T1000 (cell line): ENCODE results near the gene CDC42EP2.

ENCODE experiments used
- DNase-seq: peaks from one replicate; lab custom pipeline; 2025; ENCODE audit warnings: mixed read lengths; lab: John Stamatoyannopoulos, UW

The CDC42EP2 gene, protein sequence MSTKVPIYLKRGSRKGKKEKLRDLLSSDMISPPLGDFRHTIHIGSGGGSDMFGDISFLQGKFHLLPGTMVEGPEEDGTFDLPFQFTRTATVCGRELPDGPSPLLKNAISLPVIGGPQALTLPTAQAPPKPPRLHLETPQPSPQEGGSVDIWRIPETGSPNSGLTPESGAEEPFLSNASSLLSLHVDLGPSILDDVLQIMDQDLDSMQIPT

DNA sequence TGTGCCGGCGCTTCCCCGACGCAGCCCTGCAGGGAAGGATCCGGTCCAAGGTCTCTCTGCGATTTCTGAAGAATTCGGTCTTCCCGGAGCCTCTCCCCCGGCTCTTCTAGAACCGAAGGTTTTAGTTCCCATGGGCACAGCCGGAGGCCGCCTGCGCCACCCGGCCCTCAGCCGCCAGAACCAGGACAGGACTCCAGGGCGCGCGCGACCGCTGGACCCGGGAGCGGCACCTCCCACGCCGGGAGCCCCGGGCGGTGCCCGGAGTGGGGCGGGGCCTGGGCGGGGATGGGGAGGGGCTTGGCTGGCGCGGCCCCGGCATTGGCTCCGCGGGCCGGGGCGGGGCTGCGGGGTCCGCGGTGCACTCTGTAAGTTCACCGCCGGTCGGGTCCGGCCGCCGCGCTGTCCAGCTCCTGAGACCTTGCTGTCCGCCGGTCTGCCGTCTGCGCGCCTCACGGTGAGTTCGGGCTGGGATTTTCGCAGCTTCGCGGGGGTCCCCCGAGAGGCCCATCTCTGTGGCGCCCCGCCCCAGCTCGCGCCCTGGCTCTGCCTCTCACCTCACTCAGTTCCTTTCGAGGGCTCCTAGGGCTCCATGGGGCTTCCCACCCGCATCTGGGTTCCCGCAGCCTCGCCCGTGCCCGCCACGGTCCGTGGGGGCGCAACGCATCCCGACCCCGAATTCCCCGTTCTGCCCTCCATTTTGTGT is at the start of gene CDC42EP2:
Gene CDC42EP2, plus strand, starts transcription at position 366 of the 703 bp plus-strand sequence. CDS start 6,033 bp downstream, outside the sequence.
- peak; percentile 80 for DNase-seq

DNA sequence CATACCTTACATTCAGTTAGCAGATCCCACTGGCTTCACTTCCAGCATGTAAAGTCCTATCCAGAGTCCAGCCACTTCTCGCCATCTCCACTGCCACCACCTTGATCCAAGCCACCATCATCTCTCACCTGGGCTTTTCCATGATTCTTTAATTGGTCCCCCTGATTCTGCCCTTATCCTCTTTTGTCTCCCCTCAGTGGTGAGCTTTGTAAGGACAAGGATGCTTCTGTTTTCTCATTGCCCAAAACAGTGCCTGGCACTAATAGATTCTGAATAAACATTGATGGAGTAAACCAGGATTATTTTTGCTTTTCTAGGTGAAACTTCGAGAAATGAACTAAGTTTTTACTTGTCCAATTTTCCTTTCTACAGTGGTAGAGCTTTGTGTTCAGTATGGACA is 48.5 kb upstream of the CDC42EP2 start:
- DNase-seq, result no peak

DNA sequence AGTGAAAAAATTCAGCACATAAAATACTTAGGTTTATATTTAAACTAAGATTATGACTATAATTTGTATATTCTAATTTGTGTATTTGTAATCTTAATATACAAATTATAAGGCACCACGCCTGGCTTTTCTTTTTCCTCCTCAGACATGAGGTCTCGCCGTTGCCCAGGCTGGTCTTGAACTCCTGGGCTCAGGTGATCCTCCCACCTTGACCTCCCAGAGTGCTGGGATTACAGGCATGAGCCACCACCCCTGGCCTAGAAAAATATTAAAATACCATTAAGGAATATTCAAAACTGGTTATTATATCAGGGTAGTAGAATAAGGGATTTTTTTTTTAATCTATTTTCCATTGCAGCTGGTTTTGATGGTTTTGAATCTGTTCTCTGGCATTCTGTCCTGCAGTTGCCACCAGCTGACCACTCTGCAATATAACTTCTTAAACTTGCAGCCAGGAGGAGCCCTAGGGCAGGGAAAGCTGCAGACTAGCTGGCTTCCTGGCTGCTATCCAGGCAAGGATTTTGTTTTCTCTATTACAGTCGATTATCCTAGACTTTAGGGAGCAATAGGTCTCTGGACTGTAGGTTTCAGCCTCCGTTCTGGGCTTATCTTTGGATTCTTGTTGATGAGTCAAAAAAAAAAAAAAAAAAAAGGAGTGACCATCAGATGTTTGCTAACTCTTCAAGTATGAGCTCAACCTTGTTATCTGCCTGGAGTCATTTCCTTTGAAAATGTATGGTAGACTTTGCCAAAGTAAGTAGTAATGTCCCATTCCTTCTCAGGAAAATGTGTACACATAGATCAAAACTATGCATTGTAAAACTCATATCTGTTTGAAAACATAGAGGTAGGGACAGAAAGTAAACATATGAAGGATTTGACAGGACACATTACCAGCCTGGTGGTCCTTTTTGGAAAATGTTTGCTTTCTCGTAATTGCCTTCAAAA is 39.7 kb upstream of the CDC42EP2 start:
- DNase-seq, result peak; percentile 76

DNA sequence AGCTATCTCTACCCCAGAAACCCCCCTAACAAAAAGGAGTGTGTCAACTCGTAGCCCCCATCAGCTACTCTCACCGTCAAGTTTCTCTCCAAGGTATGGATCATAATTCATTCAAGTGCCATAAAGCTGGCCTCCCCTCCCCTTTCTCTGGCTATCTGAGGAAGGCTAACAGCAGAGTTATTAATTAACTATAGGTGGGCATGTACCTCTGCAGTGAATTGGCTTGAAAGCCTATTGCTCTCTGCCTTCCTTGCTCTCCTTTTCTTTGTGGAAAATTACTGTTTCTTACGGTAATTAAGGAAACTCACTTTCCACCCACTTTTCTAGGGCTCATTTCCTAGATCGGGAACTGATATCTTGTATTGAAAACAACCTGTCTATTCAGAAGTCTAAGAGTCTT is 38.8 kb upstream of the CDC42EP2 start:
- no peak for DNase-seq

DNA sequence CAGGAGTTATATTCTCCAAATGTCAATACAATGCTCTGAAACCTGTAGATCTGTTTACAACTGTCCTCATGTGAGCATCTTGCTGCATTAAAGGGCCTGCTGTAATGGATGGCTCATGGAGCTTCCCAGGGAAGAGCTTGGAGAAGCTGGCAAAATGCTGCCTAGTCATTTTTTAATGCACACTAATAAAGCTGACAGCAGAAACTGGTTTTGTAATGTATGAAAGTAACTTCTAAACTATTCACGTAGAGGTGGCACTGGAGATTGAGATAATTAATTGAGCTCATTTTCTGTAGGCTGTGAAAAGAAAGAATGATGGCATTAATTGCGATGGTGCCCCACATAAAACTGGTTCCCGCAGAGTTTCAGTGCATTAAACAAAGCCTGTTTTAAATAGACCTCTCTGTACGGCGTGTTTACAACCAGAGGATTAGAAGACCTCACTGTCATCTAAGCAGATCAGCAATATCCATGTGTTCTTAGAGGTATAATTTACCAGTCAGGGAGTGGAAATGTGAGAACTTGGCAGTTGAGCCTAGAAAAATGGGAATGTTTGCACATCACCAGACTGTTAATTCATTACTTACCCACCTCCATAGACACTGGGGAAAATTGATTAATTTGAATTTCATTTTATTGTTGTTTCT is 36.9 kb upstream of the CDC42EP2 start:
- DNase-seq, result no peak

DNA sequence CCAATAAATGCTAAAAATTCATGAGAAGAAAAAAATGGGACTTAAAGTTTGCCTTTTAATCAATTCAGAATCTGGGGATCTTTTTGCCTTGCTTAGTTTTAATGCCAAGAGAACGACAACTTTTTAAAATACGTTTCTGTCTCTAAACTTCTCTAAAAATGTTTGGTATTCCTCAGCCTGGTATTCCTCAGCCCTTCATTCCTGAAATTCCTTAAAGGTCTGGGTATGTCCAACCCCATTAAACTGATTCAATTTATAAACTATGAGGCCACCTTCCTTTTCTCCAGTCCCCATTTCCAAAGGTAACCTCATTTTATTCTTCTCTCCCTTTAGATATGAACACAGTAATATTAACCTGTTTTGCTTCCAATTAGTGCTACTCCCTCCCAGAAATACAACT is 36.3 kb upstream of the CDC42EP2 start:
- no peak for DNase-seq

DNA sequence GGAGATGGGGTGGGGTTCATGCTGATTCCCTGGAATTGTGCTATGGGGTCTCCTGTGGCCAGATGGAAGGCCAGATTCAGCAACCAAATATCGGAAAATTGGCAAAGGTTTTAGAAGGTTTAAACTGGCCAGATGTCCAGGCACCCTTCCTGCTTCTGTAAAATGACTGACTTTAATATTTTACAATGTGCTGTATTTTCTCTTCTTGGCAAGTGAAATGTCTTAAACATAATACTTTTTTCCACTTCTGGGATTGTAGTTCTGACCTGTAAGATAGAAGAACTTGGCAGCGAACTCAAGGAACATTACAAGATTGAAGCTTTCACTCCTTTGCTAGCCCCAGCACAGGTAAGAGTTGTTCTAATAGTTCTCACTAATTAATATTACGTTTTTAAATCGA is 35.4 kb upstream of the CDC42EP2 start:
- DNase-seq, result no peak

DNA sequence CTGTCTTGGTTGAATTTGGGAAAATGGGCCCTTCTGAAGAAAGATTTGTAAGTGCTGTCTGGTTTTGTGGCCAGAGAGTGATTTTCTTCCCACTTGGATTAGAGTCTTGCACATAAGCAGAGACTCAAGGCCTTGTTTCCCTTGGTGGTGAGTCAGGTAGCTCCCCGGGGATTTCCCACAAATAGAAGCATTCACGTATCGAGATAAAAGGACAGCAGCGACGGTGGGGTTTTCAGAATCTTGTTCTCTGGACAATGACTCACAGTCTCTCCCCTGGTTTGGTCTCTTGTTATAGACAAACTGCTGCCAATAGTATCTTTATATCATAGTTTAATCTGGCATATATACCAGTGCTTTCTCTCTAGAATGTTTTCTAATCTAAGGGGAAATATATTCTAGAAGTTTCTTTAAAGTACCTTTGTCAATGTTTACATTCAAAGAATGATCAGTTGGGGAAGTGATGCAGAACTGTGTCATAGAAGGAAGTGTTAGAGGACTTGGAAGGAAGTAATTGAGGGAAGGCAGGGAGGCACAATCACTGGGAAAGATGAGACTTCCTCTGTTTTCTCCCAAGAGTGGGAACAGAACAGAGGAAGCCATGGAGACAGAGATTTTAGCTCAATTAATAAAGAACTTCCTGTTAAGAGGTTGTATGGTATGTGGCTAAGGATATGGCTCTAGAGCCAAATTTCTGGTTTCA is 34.8 kb upstream of the CDC42EP2 start:
- peak; percentile 71 for DNase-seq

DNA sequence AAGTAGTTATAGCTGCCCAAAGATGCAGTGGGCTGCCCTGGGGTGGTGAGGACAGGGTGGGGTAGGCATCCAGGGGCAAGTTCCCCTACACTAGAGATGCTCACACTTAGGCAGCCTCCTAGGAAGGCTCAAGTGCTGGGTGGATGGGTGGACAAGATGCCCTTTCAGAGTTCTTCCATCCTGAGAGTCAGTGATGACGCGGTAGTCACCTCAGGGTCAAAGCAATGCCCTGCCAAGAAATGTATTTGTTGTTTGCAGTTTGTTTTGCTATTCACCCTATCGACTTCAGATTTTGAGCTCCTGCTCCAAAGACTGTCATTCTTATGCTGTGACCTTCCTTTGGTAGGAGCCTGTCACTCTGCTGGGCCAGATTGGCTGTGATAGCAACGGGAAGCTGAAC is 34.0 kb upstream of the CDC42EP2 start:
- DNase-seq, result no peak

DNA sequence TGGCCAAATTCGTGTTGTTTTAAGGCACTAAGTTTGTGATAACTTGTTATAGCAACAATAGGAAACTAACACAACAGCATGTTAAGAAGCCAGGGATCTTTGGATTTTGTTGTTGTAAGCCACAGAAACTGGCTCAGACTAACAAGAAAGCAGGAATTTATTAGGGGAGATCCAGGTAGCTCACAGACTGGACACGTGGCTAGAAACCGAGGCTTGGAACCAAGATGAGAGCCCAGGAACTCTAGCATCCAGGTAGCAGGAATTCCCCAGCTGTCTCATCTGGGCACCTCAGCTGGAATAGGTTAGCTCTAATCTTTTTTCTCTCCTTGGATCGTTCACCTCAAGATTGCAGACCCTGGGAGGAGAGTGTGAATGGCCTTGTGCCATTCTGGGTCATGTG is 28.0 kb upstream of the CDC42EP2 start:
- no peak for DNase-seq

DNA sequence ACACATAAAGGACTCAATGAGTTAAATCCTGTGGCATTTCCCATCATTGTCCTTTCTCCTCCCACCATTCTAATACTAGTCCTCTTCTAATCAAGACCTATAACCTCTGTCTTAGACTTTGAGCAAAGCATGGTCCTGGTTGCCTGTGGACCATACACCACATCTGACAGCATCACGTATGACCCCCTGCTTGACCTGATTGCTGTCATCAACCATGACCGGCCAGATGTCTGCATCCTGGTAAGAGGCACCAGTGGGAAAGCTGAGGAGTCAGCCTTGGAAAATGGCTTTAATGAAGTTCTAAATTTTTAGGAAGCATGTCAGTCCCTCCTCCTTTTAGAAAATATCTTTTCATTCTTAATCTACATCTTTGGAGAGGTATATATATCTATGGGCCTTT is 27.1 kb upstream of the CDC42EP2 start:
- no peak for DNase-seq

DNA sequence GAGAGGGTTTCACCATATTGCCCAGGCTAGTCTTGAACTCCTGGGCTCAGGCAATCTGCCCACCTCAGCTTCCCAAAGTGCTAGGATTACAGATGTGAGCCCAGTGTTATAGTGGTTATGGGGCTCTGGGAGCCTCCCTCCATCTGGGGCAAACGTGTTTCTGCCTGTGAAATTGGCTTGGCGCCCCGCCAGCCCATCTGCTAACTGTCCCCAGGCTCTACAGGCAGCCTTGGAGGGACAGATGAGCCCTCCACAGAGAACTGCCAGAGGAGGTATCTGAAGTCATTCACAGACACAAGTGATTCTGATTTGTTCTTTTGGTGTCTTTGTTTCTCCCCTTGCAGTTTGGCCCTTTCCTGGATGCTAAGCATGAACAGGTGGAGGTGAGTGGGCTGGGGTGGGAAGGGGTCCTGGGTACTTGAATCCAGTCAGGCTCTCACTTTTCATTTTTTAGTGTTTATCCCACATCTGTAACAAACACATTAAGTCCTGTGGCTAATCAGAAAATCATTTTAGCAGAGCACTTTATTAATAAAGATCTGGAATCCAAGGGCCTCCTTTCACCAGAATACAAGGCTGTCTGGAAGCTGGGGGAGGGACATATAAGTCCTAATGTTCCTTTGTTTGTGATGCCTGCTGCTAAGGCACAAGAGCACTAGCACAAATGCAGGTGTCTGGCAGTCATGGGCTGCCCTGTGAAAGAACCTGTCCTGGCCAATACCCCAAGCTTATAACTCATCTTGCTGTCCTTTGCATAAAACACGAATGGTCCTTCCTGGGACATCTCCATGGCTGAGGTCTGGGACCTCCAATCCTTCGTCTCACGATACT is 25.7 kb upstream of the CDC42EP2 start:
- DNase-seq, result no peak

DNA sequence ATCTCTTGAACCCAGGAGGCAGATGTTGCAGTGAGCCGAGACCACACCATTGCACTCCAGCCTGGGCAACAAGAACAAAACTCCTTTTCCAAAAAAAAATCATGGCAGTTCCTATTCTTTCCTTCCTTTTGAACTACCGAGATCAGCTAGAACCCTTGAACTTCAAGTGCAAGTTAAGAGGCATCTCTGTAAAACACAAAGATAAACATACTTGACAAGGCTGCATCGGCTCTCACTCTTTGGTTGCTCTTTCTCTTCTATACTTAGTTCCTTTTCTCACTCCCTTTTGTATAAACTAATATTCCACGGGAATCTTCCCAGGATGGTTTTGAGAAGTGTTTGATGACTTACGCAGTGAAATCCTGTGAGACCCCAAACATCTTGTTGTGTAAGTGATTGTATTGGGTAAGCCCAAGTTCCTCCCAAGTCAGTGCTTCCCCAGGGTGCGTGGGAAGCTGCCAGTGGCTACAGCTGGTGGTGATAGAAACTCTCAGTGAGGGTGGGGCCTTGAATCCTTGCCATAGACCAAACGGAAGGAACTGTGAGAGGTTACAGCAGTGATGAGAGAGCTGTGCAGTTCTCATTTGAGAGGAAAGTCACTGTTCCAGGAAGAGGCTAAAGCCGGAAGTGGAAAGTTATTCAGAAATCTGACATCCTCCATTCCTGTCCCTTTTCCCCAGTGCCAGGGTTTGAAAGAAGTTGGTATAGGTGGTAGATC is 24.1 kb upstream of the CDC42EP2 start:
- DNase-seq, result peak; percentile 29

DNA sequence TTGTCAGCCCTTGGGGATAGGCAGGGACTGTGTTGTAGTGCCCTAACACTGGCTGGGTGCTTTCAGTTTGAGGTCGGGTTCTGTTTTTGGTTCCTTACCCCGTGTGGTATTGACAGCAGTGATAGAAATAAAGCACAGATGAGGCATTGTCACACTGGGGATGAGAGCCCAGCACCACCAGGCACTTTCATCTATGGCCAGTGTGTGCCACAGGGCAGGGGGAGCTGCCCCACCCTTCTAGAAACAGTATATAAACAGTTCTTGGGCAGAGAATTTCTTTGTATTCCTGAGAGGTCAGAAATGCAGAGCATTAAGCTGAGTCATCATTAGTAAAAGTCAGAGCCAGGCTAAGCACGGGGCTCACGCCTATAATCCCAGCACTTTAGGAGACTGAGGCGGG is 23.1 kb upstream of the CDC42EP2 start:
- DNase-seq, result no peak

DNA sequence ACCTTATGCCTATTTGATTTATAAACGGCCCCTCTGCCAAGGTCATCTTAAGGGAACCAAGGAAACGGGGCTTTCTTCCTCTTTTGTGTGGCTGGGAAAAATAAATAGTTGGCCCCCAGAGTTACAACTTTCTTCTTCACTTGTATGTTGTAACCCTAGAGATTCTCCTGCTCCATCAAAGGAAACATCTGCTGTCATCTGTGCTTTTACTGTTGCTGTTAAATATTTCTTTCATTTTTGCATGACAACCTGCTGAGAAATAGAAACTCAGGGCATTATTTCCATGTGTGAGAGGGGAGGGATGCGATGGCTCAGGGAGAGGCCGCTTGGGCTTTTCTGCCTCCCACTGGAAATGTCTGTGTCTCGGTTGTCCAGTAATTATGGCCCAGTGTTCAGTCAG is 21.8 kb upstream of the CDC42EP2 start:
- DNase-seq, result no peak

DNA sequence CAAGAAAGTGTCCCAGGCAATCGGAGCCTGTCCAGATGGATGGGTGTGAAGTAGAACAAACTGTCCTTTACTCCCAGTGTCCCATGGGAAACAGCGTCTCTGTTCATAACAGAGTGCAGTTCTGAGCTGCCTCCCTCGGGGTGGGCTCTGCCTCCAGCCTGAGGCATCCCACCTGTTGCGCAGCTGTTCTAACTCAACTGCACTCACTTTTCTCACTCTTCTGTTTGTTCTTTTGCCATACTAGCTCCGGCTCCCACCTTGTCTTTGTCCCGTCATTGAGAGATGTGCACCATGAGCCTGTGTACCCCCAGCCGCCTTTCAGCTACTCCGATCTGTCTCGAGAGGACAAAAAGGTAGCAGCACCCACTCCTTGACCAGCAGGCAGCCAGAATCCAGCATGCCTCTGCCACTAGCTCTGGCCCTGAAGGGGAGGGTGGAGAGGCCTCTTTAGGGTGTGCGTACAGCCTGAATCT is 20.7 kb upstream of the CDC42EP2 start:
- no peak for DNase-seq

DNA sequence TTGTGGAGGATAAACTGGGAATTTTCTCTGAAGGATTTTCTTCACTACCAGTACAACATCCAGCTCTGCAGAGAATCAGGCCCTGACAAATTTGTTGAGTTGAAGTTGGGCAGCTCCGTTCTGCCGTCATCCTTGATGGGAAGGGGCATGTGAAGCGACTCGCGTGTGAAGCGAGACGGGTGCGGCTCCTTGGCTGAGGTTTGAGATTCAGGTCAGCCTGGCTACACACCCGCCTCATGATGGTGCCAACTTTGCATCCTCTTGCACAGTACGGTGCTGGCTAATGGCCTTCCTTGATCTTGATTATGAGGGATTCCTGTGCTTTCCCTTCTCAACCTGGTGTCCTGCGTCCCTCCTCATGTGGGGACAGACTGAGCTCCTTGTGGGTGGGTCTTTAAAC is 19.7 kb upstream of the CDC42EP2 start:
- DNase-seq, result no peak

DNA sequence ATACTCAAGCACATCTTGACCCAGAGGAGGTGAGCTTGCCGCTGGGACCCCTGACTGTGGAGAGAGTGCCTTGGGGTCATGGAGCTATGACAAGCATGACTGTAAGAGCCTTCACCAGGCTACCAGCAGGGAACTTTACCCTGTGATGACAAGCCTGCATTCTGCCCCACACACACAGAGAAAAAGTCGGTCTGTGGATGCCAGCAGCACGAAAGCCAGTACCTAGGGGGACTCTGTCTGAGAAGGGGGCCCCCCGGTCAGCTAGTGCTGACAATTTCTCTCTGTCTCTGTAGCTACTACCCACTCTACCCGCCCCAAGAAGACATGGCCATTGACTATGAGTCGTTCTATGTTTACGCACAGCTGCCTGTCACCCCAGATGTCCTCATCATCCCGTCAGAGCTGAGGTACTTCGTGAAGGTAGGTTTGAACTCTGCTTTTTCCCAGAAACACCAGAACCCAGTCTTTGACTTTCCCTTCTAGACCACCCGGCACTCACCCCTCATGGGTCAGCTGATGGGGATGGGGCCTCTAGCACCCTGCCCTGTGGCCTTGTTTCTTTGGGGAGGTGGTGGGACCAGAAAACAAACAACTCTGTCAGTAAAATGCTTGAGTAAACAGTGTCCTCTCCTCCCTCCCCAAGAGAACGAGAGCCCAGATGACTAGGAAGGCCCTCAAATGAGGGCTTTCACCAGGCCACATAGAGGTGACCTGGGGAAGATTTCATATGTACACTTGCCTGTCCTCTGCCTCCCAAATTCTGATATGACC is 18.9 kb upstream of the CDC42EP2 start:
- DNase-seq, result no peak

DNA sequence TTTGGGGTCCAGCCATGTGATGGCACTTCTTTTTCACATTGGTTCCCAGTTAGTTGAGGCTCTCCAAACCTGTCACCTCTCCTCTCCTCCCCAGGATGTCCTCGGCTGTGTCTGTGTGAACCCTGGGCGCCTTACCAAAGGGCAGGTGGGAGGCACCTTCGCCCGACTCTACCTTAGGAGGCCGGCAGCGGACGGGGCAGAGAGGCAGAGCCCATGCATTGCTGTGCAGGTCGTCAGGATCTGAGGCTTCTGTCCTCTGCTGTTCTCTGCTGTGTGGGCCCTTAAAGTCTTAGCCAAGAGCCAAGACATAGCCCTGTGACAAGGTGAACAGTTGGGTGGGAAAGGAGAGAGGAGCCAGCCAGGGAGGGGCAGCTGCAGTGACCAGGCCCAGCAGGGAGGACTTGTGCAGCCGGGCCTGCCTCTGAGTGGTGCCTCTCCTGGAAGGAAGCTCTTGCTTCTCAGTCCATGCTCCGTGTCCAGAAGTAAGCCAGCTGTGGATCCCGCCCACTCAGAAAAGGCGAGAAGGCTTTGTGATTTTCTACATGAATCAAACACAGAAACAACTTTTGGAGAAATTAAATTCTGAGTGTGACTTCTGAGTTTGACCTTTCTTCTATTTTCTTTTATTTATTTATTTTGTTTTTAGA is 17.5 kb upstream of the CDC42EP2 start:
- DNase-seq, result no peak
